ENCODE results near the gene TCIRG1.

TCIRG1 gene

GRCh38 chr11:68074584-68075352 lies 35.9 kb downstream of the TCIRG1 start:
- Histone ChIP-seq H3K36me3 (ENCODE audit: low read depth) (no peaks in the 10 kb centered on the region; the same call in 1 of the 2 replicates), H3K27ac (ENCODE audit: poor library complexity, severe bottlenecking) (no peak overlapping the region), H3K9me3 (ENCODE audit: severe bottlenecking) (no peaks in the 10 kb centered on the region), H3K4me3 (ENCODE audit: severe bottlenecking) (no peak overlapping the region), H3K4me1 (ENCODE audit: insufficient read depth, poor library complexity, severe bottlenecking) (no peaks in the 10 kb centered on the region), H3K27me3 (ENCODE audit: insufficient read depth, poor library complexity, severe bottlenecking) (no peaks in the 10 kb centered on the region)
- DNase-seq (ENCODE audit: low spot score) (no peak), ATAC-seq (ENCODE audit: low read depth) (no peak)
- TF ChIP-seq CTCF (IDR thresholded peaks at IDR 0.05; ENCODE audit: poor library complexity, severe bottlenecking), result no peak

- H3K27me3 ChIP-seq (ENCODE audit: insufficient read depth, poor library complexity, severe bottlenecking), result no peaks in the 10 kb centered on the region
- H3K27ac ChIP-seq (ENCODE audit: poor library complexity, severe bottlenecking), result no peak overlapping the region
- no peak for TF ChIP-seq CTCF (IDR thresholded peaks at IDR 0.05; ENCODE audit: poor library complexity, severe bottlenecking)
- H3K4me3 ChIP-seq (ENCODE audit: severe bottlenecking), result no peak overlapping the region
- no peaks in the 10 kb centered on the region for H3K36me3 ChIP-seq (ENCODE audit: low read depth)
- ATAC-seq (ENCODE audit: low read depth), result no peak
- H3K4me1 ChIP-seq (ENCODE audit: insufficient read depth, poor library complexity, severe bottlenecking), result no peaks in the 10 kb centered on the region
- no peaks in the 10 kb centered on the region for H3K9me3 ChIP-seq (ENCODE audit: severe bottlenecking)
- DNase-seq (ENCODE audit: low spot score), result no peak
Measured at GRCh38 chr11:68076371-68077042, 37.7 kb downstream of the TCIRG1 start.

- ATAC-seq (ENCODE audit: low read depth) (no peak), DNase-seq (ENCODE audit: low spot score) (no peak)
- Histone ChIP-seq H3K4me3 (ENCODE audit: severe bottlenecking) (no peak overlapping the region), H3K9me3 (ENCODE audit: severe bottlenecking) (no peaks in the 10 kb centered on the region), H3K27ac (ENCODE audit: poor library complexity, severe bottlenecking) (no peak overlapping the region), H3K27me3 (ENCODE audit: insufficient read depth, poor library complexity, severe bottlenecking) (no peaks in the 10 kb centered on the region), H3K4me1 (ENCODE audit: insufficient read depth, poor library complexity, severe bottlenecking) (peaks cover 7% of the 10 kb centered on the region), H3K36me3 (ENCODE audit: low read depth) (no peaks in the 10 kb centered on the region)
- TF ChIP-seq CTCF (IDR thresholded peaks at IDR 0.05; ENCODE audit: poor library complexity, severe bottlenecking), result no peak
Measured at GRCh38 chr11:68077617-68078582, 39.1 kb downstream of the TCIRG1 start.

GRCh38 chr11:68080860-68081259 lies 42.0 kb downstream of the TCIRG1 start:
- H3K36me3 ChIP-seq (ENCODE audit: low read depth), result no peaks in the 10 kb centered on the region
- peaks cover 7% of the 10 kb centered on the region for H3K4me1 ChIP-seq (ENCODE audit: insufficient read depth, poor library complexity, severe bottlenecking)

More at GRCh38 chr11:68080860-68081259, 42.0 kb downstream of the TCIRG1 start:
- ATAC-seq (ENCODE audit: low read depth), result no peak
- Histone ChIP-seq H3K4me3 (ENCODE audit: severe bottlenecking) (no peak overlapping the region), H3K27me3 (ENCODE audit: insufficient read depth, poor library complexity, severe bottlenecking) (no peaks in the 10 kb centered on the region), H3K9me3 (ENCODE audit: severe bottlenecking) (no peaks in the 10 kb centered on the region), H3K27ac (ENCODE audit: poor library complexity, severe bottlenecking) (no peak overlapping the region)
- TF ChIP-seq CTCF (IDR thresholded peaks at IDR 0.05; ENCODE audit: poor library complexity, severe bottlenecking), result no peak
- no peak for DNase-seq (ENCODE audit: low spot score)
